Psoas muscle (tissue), 8 donors: ENCODE data around the gene ARHGAP22. TPM values are rescaled to one million over a fixed set of nuclear protein-coding genes. Genes with fewer than 3 reads are reported as not detected.

Source experiments
- ATAC-seq, 4 donors: fragments of 200-7000 bp; cut with Tn5 transposase; one replicate each; pipeline ENCODE4 v1.9.1; 2020; ENCODE audit warnings: moderate library complexity in 3 of 4, mild to moderate bottlenecking in 2 of 4
- DNase-seq, 2 donors: peaks; one replicate each; pipeline ENCODE4 v3.0.0-alpha.2; 2020
- H3K27ac ChIP-seq: fragments of 200-600 bp; one replicate; pipeline ENCODE4 v1.8.0; 2022
- H3K27me3 ChIP-seq, 3 donors: fragments of 200-600 bp in 1 of 3; one replicate each; pipeline versions ENCODE4 v1.6.1 to v1.8.0; 2013 to 2022; ENCODE audit warnings: low read length in 2 of 3, mild to moderate bottlenecking in 2 of 3, moderate library complexity in 1 of 3; ENCODE audit not compliant: insufficient read depth in 3 of 3
- H3K36me3 ChIP-seq, 2 donors: fragments of 200-600 bp in 1 of 2; one replicate each; pipeline versions ENCODE4 v1.6.1 to v1.8.0; 2013 to 2022; ENCODE audit warnings: low read depth in 1 of 2, mild to moderate bottlenecking in 1 of 2, moderate library complexity in 1 of 2; ENCODE audit not compliant: insufficient read depth in 1 of 2
- H3K4me1 ChIP-seq: fragments of 200-600 bp; one replicate; pipeline ENCODE4 v1.8.0; 2022
- H3K4me3 ChIP-seq: fragments of 200-600 bp; one replicate; pipeline ENCODE4 v1.8.0; 2022; ENCODE audit warnings: mild to moderate bottlenecking
- H3K9me3 ChIP-seq: fragments of 200-600 bp; one replicate; pipeline ENCODE4 v1.8.0; 2022
- WGBS, 3 donors: extraction: QIAGEN DNeasy Blood & Tissue Kit; methylation state at CpG; one replicate each; pipeline versions ENCODE4 v1.1.6 to v1.1.7; 2013; 5-methylcytosine and 5-hydroxymethylcytosine counted together
- intact Hi-C, 2 donors: fragments of 100-400 bp; cut with DNase I; formaldehyde crosslinking; loops; one replicate each; pipeline versions ENCODE4 v1.11.0 to v1.14.2; 2022
- long read RNA-seq, 2 donors: library from polyadenylated mRNA; unstranded; transcript quantifications; one replicate each; pipeline ENCODE4 v2.0.0, GENCODE V29; 2021
- polyA plus RNA-seq, 3 donors: library from polyadenylated mRNA; stranded (reverse); fragments of 200-250 nt; gene quantifications; one replicate each; pipeline ENCODE4 v1.2.3, GENCODE V29; 2013
- total RNA-seq, 4 donors: library from RNA; stranded (reverse); fragmentation: NEBNext Ultra II Directional in 2 of 4; extraction: Animal tissue kit (Norgen Biotek cat#: 25700) in 2 of 4; gene quantifications; one replicate each; pipeline versions ENCODE4 v1.2.1 to v1.2.4, GENCODE V29; 2021 to 2023
- TF ChIP-seq, protein P1 (sequence below): fragments of 200-600 bp; IDR thresholded peaks from one replicate; pipeline ENCODE4 v1.8.0; 2022; ENCODE audit warnings: antibody characterized with exemption
- donor health status: healthy with polysubstance abuse.
- donor health status: DM: no; HTN: no; CAD: no; lungs with moderate emphysema.
- donor health status: Bipolar disorder and iron deficiency.
- donor health status: healthy.
- donor health status: DM: yes; HTN: yes; CAD: no.
- donor health status: DM: no; HTN: no; CAD: no.
- donor health status: DM: no; HTN: no; CAD: no.
- donor health status: DM: yes; HTN: yes; CAD: no.

ARHGAP22 gene, protein sequence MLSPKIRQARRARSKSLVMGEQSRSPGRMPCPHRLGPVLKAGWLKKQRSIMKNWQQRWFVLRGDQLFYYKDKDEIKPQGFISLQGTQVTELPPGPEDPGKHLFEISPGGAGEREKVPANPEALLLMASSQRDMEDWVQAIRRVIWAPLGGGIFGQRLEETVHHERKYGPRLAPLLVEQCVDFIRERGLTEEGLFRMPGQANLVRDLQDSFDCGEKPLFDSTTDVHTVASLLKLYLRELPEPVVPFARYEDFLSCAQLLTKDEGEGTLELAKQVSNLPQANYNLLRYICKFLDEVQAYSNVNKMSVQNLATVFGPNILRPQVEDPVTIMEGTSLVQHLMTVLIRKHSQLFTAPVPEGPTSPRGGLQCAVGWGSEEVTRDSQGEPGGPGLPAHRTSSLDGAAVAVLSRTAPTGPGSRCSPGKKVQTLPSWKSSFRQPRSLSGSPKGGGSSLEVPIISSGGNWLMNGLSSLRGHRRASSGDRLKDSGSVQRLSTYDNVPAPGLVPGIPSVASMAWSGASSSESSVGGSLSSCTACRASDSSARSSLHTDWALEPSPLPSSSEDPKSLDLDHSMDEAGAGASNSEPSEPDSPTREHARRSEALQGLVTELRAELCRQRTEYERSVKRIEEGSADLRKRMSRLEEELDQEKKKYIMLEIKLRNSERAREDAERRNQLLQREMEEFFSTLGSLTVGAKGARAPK
- total RNA-seq: 1 to 10 TPM; 1.3 to 2.9 (median 1.7) TPM
- polyA plus RNA-seq: 1 to 10 TPM in 1 of 3 donors, under 1 TPM in 2; 0.46 to 2.4 (median 0.67) TPM
- long read RNA-seq, donor 1, partial matches to known transcripts: 0 of 5 reads
- long read RNA-seq, donor 1, other reads (novel, unspliced or antisense): 3 of 5 reads
- long read RNA-seq, donor 2, partial matches to known transcripts: 0 of 3 reads
- long read RNA-seq, donor 2, other reads (novel, unspliced or antisense): 2 of 3 reads

DNA sequence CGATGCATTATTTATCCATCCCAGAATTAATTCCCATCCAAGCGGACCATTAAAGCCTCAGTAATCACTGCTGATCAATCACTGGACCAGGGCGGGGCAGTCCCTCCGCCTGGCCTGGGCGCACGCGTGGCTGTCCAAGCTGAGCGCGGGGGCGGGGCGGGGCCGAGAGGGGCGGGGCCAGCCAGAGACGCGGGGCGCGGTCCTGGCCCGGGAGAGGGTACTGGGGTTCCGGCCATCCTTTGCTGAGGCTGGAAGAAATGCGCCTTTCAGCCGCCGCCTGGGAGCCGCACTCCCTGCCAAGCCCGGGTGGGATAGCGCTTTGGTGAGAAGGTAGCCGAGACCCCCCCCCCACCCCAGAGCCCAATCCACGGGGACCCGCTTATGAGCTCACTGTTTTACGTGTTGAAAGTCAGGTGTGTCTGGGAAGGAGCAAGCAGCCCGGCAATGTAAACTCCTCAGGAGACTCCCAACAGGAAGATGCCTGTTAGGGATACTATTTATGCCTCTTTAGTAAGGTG lies at the start of gene ARHGAP22:
Gene ARHGAP22, minus strand, starts transcription at position 83 of the 518 bp plus-strand sequence. CDS start 277 bp downstream, outside the sequence.
- TF ChIP-seq, protein P1, sequence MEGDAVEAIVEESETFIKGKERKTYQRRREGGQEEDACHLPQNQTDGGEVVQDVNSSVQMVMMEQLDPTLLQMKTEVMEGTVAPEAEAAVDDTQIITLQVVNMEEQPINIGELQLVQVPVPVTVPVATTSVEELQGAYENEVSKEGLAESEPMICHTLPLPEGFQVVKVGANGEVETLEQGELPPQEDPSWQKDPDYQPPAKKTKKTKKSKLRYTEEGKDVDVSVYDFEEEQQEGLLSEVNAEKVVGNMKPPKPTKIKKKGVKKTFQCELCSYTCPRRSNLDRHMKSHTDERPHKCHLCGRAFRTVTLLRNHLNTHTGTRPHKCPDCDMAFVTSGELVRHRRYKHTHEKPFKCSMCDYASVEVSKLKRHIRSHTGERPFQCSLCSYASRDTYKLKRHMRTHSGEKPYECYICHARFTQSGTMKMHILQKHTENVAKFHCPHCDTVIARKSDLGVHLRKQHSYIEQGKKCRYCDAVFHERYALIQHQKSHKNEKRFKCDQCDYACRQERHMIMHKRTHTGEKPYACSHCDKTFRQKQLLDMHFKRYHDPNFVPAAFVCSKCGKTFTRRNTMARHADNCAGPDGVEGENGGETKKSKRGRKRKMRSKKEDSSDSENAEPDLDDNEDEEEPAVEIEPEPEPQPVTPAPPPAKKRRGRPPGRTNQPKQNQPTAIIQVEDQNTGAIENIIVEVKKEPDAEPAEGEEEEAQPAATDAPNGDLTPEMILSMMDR: no peak
- DNase-seq: peak; percentile 74 to 76
- H3K36me3 ChIP-seq: no peaks in the 10 kb centered on the region
- peaks cover 0 to 21% (median 0%) of the 10 kb centered on the region in 3 donors for H3K27me3 ChIP-seq
- ATAC-seq: peak; percentile 71 to 85 (median 80)
- no peaks in the 10 kb centered on the region for H3K9me3 ChIP-seq
- intact Hi-C loops: no loop called here
- WGBS, 3 donors: 1 to 2% (median 2%) methylated on average over 30 of the region's 30 CpGs
- H3K4me3 ChIP-seq: peak within 1 kb of the TSS; percentile 56
- H3K27ac ChIP-seq: no peak within 1 kb of the TSS
- no peaks in the 10 kb centered on the region for H3K4me1 ChIP-seq

DNA sequence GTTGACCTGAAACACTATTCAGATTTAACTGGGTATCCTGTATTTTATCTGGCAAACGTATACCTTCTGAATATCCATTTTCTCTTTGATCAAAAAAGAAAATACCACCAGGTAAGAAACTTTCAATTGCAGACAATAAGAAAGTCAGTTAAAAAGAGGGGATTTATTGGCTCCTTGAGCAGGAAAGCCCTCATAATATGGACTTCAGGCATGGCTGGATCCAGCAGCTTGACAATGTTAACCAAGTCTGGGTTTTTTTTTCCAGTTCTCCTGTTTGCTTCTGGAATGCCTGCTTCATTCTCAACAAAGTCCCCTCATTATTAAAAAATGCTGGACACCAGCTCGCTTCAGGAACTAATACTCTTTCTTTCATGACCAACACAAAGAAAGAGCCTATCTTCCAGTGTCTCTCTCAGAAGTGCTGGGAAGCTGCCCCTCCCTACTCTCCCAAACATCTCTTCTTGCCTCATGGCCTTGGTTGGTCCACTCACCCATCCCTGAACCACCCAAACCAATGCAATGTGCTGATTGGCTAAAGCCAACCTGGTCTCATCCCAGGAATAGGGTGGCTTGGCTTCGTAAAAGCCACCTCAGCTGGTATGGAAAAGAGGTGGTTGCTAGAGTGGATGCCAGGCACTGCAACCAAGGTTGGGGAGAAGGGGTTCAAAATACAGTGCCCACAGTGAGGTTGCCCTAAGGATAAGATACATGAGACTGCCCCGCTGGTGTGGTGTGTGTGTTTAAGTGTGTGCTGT lies 49.2 kb upstream of the ARHGAP22 start:
- Histone ChIP-seq H3K9me3 (no peaks in the 10 kb centered on the region), H3K4me3 (no peak overlapping the region), H3K27me3 (peaks cover 0 to 16% (median 0%) of the 10 kb centered on the region in 3 donors), H3K27ac (no peak overlapping the region), H3K36me3 (no peaks in the 10 kb centered on the region), H3K4me1 (peaks cover 7% of the 10 kb centered on the region)
- intact Hi-C loops: loop anchor here in 1 of 2 donors (10.0 kb wide), 1 partner anchor 199 kb away; no protein-coding TSS in a partner anchor
- DNase-seq: no peak
- WGBS, 3 donors: 89 to 93% (median 90%) methylated on average over 4 of the region's 4 CpGs
- TF ChIP-seq, protein P1: no peak
- no peak for ATAC-seq

DNA sequence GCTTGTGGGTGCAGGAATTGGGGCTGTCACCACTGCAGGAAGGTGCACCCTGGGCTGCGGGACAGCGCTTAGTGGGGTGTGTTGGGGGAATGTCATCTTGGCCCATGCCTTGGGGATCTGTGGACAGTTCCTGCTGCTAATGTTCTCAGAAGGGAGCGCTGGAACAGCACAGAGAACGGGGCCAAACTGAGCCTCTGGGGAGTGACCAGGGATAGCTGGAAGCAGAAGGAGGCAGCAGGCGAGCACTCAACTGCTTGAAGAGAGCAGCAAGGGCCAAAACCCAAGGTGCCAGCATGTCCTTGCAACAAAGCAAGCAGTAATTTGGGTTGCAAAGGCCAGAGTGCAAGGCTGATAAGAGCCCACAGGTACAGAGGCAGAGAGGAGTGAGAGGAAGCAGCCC lies 48.5 kb upstream of the ARHGAP22 start:
- H3K9me3 ChIP-seq: no peaks in the 10 kb centered on the region
- ATAC-seq (no peak), DNase-seq (no peak)
- no peak overlapping the region for H3K27ac ChIP-seq
- H3K36me3 ChIP-seq: no peaks in the 10 kb centered on the region
- intact Hi-C loops: loop anchor here in 1 of 2 donors (10.0 kb wide), 1 partner anchor 199 kb away; no protein-coding TSS in a partner anchor
- TF ChIP-seq, protein P1: no peak
- peaks cover 0 to 16% (median 0%) of the 10 kb centered on the region in 3 donors for H3K27me3 ChIP-seq
- H3K4me3 ChIP-seq: no peak overlapping the region
- WGBS, 3 donors: 71 to 77% (median 75%) methylated on average over 5 of the region's 5 CpGs
- peaks cover 7% of the 10 kb centered on the region for H3K4me1 ChIP-seq

DNA sequence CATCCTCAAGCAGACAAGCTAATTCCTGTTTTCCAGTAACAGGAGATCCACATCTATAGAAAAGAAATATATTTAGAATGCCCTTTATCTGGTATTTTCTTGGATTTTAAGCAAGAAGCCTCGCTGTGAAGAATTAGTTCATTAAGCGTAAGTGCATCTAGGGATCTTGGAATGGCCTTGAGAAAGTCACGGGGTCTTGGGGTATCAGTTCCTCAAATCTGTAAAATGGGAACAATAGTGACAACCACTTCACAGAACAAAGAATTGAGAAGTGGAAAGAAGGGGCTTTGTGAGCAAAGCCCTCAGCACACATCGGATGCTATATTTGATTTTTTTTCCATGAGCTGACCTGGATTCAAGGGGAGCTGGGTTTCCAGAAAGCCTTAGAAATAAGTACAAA lies 47.5 kb upstream of the ARHGAP22 start:
- intact Hi-C loops: loop anchor here in 1 of 2 donors (10.0 kb wide), 1 partner anchor 198 kb away; no protein-coding TSS in a partner anchor
- Histone ChIP-seq H3K4me3 (no peak overlapping the region), H3K27me3 (peaks cover 0 to 16% (median 0%) of the 10 kb centered on the region in 3 donors), H3K9me3 (no peaks in the 10 kb centered on the region), H3K27ac (no peak overlapping the region), H3K4me1 (peaks cover 7% of the 10 kb centered on the region), H3K36me3 (no peaks in the 10 kb centered on the region)
- no peak for ATAC-seq
- WGBS, 3 donors: 86 to 89% (median 87%) methylated on average over 4 of the region's 4 CpGs
- DNase-seq: no peak
- TF ChIP-seq, protein P1: no peak
